Lower leg skin (tissue), 3 donors: Measurements from ENCODE around the gene NCBP3.

Experiments
- CTCF ChIP-seq, 3 donors: fragments of 450-650 bp; IDR thresholded peaks; one replicate each; pipeline ENCODE4 v1.5.1; 2016; ENCODE audit warnings: antibody characterized with exemption in 3 of 3, mild to moderate bottlenecking in 3 of 3, moderate library complexity in 2 of 3
- POLR2A ChIP-seq, 2 donors: fragments of 450-650 bp; IDR thresholded peaks; one replicate each; pipeline ENCODE4 v1.6.1; 2016 to 2017; ENCODE audit warnings: antibody characterized with exemption in 2 of 2, mild to moderate bottlenecking in 1 of 2, moderate library complexity in 1 of 2

- TF ChIP-seq POLR2A (IDR thresholded peaks at IDR 0.05) (no peak), CTCF (IDR thresholded peaks at IDR 0.05) (no peak)
Observed at GRCh38 chr17:3800362-3801271, 45.4 kb downstream of the NCBP3 start, which contains the start of gene ITGAE.
